PC-3 (cell line): ENCODE measurements around the gene GABRG3. TPM values are rescaled to one million over a fixed set of nuclear protein-coding genes. Genes with fewer than 3 reads are reported as not detected.

Experiments
- ATAC-seq: fragments of 200-7000 bp; cut with Tn5 transposase; 2 replicates; pipeline ENCODE4 v1.9.1; 2020; ENCODE audit warnings: mild to moderate bottlenecking, moderate library complexity
- BruUV-seq: library from RNA; stranded (reverse); fragments of 400-500 nt; replicated peaks from 2 replicates; lab custom pipeline; 2021; lab: Mats Ljungman, UMichigan
- CTCF ChIA-PET: fragments of 300-600 bp; sonication (Branson Sonifier 250); formaldehyde crosslinking; loops from one replicate; lab custom pipeline; 2022; ENCODE audit warnings: antibody characterized with exemption; lab: Charles Lee
- POLR2A ChIA-PET: fragments of 300-600 bp; sonication (Branson Sonifier 250); formaldehyde crosslinking; loops from one replicate; lab custom pipeline; 2022; ENCODE audit warnings: antibody characterized with exemption; ENCODE audit not compliant: unreplicated experiment; lab: Charles Lee
- DNase-seq: peaks from one replicate; pipeline ENCODE4 v3.0.0-alpha.2; 2015
- H2AFZ ChIP-seq: fragments of 300-600 bp; sonication (generic); 2 replicates; pipeline ENCODE4 v1.6.0; 2016; ENCODE audit warnings: antibody characterized with exemption, low read length
- H3F3A ChIP-seq: fragments of 300-600 bp; sonication (generic); one replicate; pipeline ENCODE4 v1.6.0; 2017; ENCODE audit warnings: antibody characterized with exemption, low read length, control low read depth, mild to moderate bottlenecking; ENCODE audit not compliant: unreplicated experiment
- H3K27ac ChIP-seq: fragments of 300-600 bp; sonication (generic); 2 replicates; pipeline ENCODE4 v1.5.1; 2016; ENCODE audit warnings: mild to moderate bottlenecking, low read length
- H3K27me3 ChIP-seq: fragments of 300-600 bp; sonication (generic); 2 replicates; pipeline ENCODE4 v1.6.1; 2016; ENCODE audit warnings: low read length, mixed read lengths
- H3K36me3 ChIP-seq: fragments of 300-600 bp; sonication (generic); 2 replicates; pipeline ENCODE4 v1.6.1; 2016; ENCODE audit warnings: low read depth, mixed run types, low read length, mixed read lengths
- H3K4me1 ChIP-seq: fragments of 300-600 bp; sonication (generic); 2 replicates; pipeline ENCODE4 v1.5.1; 2016; ENCODE audit warnings: low read length; ENCODE audit not compliant: insufficient read depth
- H3K4me2 ChIP-seq: fragments of 300-600 bp; sonication (generic); 2 replicates; pipeline ENCODE4 v1.6.0; 2016; ENCODE audit warnings: low read length
- H3K4me3 ChIP-seq: fragments of 300-600 bp; sonication (generic); 2 replicates; pipeline ENCODE4 v1.5.1; 2016; ENCODE audit warnings: mild to moderate bottlenecking, low read length, mixed read lengths
- H3K79me2 ChIP-seq: fragments of 300-600 bp; sonication (generic); 2 replicates; pipeline ENCODE4 v1.6.1; 2017; ENCODE audit warnings: low read length, mixed read lengths
- H3K9ac ChIP-seq: fragments of 300-600 bp; sonication (generic); 2 replicates; pipeline ENCODE4 v1.6.0; 2016; ENCODE audit warnings: mild to moderate bottlenecking, low read length
- H3K9me2 ChIP-seq: fragments of 300-600 bp; sonication (generic); replicated peaks from 2 replicates; pipeline ENCODE4 v1.6.1; 2016; ENCODE audit warnings: mixed run types, low read length, mixed read lengths
- H3K9me3 ChIP-seq: fragments of 300-600 bp; sonication (generic); 2 replicates; pipeline ENCODE4 v1.6.1; 2016; ENCODE audit warnings: low read length, mixed read lengths
- H4K20me1 ChIP-seq: fragments of 300-600 bp; sonication (generic); 2 replicates; pipeline ENCODE4 v1.6.1; 2016; ENCODE audit warnings: low read length, mixed read lengths
- EZH2 ChIP-seq: fragments of 300-600 bp; sonication (generic); IDR thresholded peaks from one replicate; pipeline ENCODE4 v1.6.1; 2017; ENCODE audit warnings: antibody characterized with exemption, mild to moderate bottlenecking, low read length; ENCODE audit not compliant: unreplicated experiment
- EZH2phosphoT487 ChIP-seq: fragments of 300-600 bp; sonication (generic); IDR thresholded peaks from 2 replicates; pipeline ENCODE4 v1.6.1; 2018; ENCODE audit warnings: mild to moderate bottlenecking, antibody characterized with exemption, low read length, borderline replicate concordance
- intact Hi-C: fragments of 100-400 bp; cut with micrococcal nuclease; formaldehyde crosslinking; loops from 2 replicates; pipeline ENCODE4 v1.9.0; 2023
- total RNA-seq: library from RNA; depleted of rRNA; stranded (reverse); fragments of >200 nt; gene quantifications from 2 replicates; pipeline ENCODE4 v1.2.3, GENCODE V29; 2014
- TF ChIP-seq, protein P1 (sequence below): fragments of 300-600 bp; sonication (generic); conservative IDR thresholded peaks from 2 replicates; pipeline ENCODE4 v1.5.1; 2017; ENCODE audit warnings: antibody characterized with exemption, low read depth, mild to moderate bottlenecking, low read length

Gene GABRG3
- total RNA-seq, 1 experiment from 2014 or later = 0.11 TPM

GRCh38 chr15:27454281-27455075 is 483.5 kb downstream of the GABRG3 start:
- no peaks in the 10 kb centered on the region for H3F3A ChIP-seq
- H3K4me2 ChIP-seq = no peak overlapping the region
- CTCF ChIA-PET = no interaction called here
- no peaks in the 10 kb centered on the region for H3K79me2 ChIP-seq
- H3K4me3 ChIP-seq = no peak overlapping the region
- DNase-seq (peak; percentile 64), ATAC-seq (no peak)
- intact Hi-C loops = no loop called here
- H3K9ac ChIP-seq = no peak overlapping the region; the same call in 1 of the 2 replicates
- H3K9me2 ChIP-seq = no peaks in the 10 kb centered on the region
- peaks cover 5% of the 10 kb centered on the region; the same call in 1 of the 2 replicates for H3K9me3 ChIP-seq
- POLR2A ChIA-PET = no interaction called here
- TF ChIP-seq EZH2 = no peak
- no peak for TF ChIP-seq EZH2phosphoT487
- TF ChIP-seq, protein P1, sequence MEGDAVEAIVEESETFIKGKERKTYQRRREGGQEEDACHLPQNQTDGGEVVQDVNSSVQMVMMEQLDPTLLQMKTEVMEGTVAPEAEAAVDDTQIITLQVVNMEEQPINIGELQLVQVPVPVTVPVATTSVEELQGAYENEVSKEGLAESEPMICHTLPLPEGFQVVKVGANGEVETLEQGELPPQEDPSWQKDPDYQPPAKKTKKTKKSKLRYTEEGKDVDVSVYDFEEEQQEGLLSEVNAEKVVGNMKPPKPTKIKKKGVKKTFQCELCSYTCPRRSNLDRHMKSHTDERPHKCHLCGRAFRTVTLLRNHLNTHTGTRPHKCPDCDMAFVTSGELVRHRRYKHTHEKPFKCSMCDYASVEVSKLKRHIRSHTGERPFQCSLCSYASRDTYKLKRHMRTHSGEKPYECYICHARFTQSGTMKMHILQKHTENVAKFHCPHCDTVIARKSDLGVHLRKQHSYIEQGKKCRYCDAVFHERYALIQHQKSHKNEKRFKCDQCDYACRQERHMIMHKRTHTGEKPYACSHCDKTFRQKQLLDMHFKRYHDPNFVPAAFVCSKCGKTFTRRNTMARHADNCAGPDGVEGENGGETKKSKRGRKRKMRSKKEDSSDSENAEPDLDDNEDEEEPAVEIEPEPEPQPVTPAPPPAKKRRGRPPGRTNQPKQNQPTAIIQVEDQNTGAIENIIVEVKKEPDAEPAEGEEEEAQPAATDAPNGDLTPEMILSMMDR = no peak
- H3K36me3 ChIP-seq = no peaks in the 10 kb centered on the region
- no peaks in the 10 kb centered on the region for H4K20me1 ChIP-seq
- H2AFZ ChIP-seq = no peak overlapping the region
- BruUV-seq = no TSS peak
- peak overlapping the region; percentile 67 for H3K27ac ChIP-seq
- H3K27me3 ChIP-seq = no peaks in the 10 kb centered on the region
- peaks cover 12% of the 10 kb centered on the region; the same call in 1 of the 2 replicates for H3K4me1 ChIP-seq

- Histone ChIP-seq H3K9me3 (peaks cover 5% of the 10 kb centered on the region; the same call in 1 of the 2 replicates), H3K79me2 (no peaks in the 10 kb centered on the region), H2AFZ (no peak overlapping the region), H3K4me2 (no peak overlapping the region), H4K20me1 (no peaks in the 10 kb centered on the region), H3K4me3 (no peak overlapping the region), H3K27me3 (no peaks in the 10 kb centered on the region), H3K36me3 (no peaks in the 10 kb centered on the region), H3K9me2 (no peaks in the 10 kb centered on the region), H3F3A (no peaks in the 10 kb centered on the region), H3K9ac (no peak overlapping the region), H3K27ac (no peak overlapping the region), H3K4me1 (peaks cover 12% of the 10 kb centered on the region; the same call in 1 of the 2 replicates)
- TF ChIP-seq EZH2 (no peak), EZH2phosphoT487 (no peak)
- TF ChIP-seq, protein P1 = no peak
- CTCF ChIA-PET = no interaction called here
- intact Hi-C loops = no loop called here
- DNase-seq (no peak), ATAC-seq (no peak)
- POLR2A ChIA-PET = no interaction called here
- BruUV-seq = no TSS peak
These were observed 485.8 kb downstream of the GABRG3 start for GRCh38 chr15:27456807-27457206.

GRCh38 chr15:27457766-27458165 is 486.8 kb downstream of the GABRG3 start:
- no peaks in the 10 kb centered on the region for H3K9me2 ChIP-seq
- no peaks in the 10 kb centered on the region for H3K36me3 ChIP-seq
- H2AFZ ChIP-seq = no peak overlapping the region
- no peak overlapping the region for H3K4me2 ChIP-seq
- no peak overlapping the region for H3K4me3 ChIP-seq
- H3K27me3 ChIP-seq = no peaks in the 10 kb centered on the region
- no peaks in the 10 kb centered on the region for H3F3A ChIP-seq
- no peak overlapping the region for H3K27ac ChIP-seq
- CTCF ChIA-PET = no interaction called here
- POLR2A ChIA-PET = no interaction called here
- no peaks in the 10 kb centered on the region for H3K79me2 ChIP-seq
- H3K4me1 ChIP-seq = peaks cover 12% of the 10 kb centered on the region; the same call in 1 of the 2 replicates
- H4K20me1 ChIP-seq = no peaks in the 10 kb centered on the region
- BruUV-seq = no TSS peak
- ATAC-seq = no peak
- intact Hi-C loops = no loop called here
- H3K9me3 ChIP-seq = peaks cover 5% of the 10 kb centered on the region; the same call in 1 of the 2 replicates
- DNase-seq = no peak
- TF ChIP-seq EZH2phosphoT487 (no peak), EZH2 (no peak)
- TF ChIP-seq, protein P1 = no peak
- H3K9ac ChIP-seq = no peak overlapping the region
